HG02588 (cell line): ENCODE data around the gene DCAF15.
A peak's percentile ranks its signal among the peaks of the same experiment; 100 is the strongest.

Experiments
- ATAC-seq: cut with Tn5 transposase; IDR thresholded peaks from one replicate; pipeline ENCODE4 v1.9.1; 2021; ENCODE audit warnings: mild to moderate bottlenecking, moderate library complexity; ENCODE audit not compliant: unreplicated experiment

Gene DCAF15

DNA sequence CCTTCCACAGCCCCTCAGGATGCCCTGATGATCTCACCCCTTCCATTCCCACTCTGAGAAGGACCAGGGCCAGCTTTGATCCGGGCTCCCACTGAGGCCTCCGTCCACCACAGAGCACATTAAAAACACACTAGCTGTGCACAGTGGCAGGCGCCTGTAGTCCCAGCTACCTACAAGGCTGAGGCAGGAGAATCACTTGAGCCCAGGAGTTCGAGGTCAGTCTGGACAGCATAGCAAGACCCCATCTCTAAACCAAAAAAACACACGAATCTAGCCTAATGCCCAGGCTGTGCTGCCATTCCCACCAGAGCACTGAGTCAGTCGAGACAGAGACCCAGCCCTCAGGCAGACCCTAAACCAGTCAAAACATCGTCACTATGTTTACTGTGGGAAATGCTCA lies 39.7 kb downstream of the DCAF15 start:
- ATAC-seq, result no peak

DNA sequence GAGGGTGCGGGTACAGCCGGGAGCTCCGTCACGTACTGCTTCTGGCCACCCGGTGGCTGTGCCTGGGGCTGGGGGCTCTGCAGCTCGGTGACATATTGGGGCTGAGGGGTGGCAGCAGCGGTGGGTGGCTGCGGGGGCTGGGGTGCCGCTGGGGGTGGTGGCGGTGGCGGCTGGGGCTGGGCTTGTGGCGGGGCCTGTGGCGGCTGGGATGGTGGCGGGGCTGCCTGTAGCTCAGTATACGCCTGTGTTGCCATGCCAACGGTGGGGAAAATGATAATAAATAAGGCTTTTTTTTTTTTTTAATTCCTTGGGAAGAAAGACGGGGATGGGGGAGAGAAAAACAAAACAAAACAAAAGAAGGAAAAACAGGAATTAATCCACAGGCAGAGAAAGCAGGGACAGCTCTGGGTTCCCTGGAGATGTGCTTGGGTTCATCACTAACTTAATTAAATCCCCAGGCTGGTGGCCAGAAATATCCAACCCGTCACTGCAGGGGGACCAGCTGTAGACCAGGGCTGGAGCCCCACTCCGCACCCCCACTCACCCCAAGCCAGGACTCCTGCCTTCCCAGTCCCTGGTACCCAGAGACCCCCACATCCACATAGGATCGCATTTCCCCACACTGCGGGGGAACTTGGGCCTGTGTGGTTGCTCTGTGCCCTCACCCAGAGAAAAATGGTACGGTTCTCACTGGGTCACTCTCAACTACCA lies 41.4 kb downstream of the DCAF15 start:
- ATAC-seq, result no peak

DNA sequence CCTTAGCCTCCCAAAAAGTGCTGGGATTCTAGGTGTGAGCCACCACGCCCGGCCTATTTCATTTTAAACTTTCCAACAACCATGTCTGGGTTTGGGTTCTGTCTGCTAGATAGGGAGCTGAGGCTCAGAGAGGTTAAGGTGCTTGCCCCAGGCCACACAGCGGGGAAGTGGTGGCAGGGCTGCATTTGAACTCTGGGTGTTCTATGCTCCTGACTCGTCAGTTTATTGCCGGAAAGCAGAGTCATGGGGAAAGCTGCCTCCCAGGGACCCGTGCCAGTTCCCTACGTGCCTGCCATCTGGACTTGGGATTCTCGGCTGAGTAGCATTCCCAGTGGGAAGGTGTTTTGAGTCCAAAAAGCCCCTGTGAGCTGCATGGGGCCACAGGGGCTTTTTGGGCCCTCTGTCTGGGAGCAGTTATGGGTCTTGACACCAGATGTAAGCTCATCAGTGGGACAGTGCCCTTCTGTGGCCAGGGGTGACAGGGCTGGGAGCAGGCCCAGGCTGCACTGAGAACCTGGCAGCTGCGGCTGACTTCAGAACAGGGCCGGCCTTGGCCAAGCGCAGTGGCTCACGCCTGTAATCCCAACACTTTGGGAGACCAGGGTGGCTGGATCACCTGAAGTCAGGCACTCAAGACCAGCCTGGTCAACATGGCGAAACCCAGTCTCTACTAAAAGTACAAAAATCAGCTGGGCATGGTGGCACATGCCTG lies 42.9 kb downstream of the DCAF15 start:
- no peak for ATAC-seq

DNA sequence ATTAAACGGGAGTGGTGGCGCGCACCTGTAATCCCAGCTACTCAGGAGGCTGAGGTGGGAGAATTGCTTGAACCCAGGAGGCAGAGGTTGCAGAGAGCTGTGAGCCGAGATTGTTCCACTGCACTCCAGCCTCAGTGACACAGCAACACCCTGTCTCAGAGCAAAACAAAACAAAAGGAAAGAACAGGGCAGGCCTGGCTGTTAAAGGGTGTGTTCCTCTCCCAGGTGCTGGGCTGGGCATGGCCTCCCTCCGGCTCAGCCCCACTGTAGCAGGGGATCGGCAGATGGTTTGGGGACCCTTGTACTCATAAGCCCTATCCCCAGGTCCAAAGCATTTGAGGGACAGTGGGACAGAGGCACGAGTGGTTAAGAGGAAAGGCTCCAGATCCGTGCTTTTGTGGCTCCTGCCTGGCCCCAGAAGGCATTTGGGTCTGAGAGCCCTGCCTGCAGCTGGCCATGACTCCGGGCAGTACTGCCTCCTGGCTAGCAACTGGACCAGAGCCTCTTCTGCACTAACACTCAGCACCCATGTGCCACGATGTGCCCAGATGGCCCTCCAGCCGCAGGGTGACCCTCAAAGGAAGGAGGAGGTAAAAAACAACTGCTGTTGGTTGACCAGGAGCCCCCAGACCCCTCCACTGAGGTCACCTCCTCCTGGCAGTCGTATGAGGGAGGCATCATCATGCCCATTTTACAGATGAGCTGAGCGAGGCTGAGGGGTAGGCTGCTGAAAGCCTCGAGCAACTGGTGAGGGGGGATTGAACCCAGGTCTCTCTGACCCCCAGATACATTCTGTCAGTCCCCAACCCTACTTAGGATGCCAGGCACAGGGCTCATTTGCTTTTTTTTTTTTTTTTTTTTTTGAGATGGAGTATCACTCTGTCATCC lies 43.8 kb downstream of the DCAF15 start:
- ATAC-seq, result no peak

DNA sequence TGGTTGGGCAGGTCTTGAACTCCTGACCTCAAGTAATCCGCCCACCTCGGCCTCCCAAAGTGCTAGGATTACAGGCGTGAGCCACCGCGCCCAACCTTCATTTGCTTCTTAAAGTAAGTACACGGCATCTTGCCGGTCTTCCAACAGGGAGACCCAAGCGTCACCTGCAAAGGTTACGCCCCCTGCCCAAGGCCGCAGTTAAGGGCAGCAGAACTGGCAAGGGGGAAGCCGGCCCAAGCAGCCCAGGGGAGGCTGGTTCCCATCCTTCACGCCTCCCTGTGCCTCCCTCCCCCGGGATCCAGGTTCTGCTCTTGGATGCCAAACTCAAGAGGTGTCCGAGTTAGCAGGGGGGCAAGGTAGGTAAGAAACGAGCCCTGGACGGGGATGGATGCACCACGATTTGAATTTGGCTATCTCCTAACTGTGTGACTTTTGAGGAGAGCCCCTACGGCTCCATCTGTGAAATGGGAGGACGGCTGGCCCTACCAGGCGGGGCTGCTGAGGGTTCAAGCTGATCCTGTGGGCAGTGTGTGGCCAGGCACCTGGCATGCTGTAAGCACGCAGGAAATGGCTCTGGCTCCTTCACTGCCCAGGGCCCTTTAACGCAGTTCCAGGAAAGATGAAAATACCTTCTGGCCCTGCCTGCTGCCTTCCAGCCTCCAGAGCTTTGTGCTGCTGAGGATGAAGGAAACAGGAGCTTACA lies 44.8 kb downstream of the DCAF15 start:
- ATAC-seq, result no peak

DNA sequence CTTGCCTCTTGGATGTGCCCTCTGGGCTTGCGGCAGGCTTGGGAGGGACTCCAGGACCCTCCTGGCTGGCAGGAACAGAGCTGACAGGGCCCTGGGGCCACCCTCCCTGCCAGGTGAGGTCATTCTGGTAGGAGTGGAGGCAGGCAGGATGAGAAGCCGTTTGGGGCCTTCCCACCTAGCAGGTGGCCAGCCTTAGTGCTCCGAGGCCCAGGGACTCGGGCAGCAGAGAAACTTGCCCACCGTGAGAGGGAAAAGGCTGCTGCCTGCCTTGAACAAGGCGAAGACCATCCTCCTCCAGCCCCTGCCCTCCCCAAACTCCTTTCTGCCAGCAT lies 45.3 kb downstream of the DCAF15 start:
- no peak for ATAC-seq

DNA sequence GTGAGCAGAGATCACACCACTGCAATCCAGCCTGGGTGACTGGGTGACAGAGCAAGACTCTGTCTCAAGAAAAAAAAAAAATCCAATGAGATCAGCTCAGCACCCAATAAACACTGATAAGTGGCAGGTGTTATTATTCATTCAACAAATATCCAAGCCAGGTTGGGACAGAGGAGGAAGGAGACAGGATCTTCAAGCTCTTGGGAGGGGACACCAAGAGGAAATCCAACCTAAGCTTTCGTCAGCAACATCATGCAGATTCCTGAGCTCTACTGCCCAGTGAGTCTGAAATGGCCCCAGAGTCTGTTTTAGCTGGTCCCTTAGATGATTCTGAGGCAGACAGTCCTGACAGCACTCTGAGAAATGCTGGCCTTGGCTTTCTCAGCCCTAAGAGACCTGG lies 46.1 kb downstream of the DCAF15 start:
- no peak for ATAC-seq

DNA sequence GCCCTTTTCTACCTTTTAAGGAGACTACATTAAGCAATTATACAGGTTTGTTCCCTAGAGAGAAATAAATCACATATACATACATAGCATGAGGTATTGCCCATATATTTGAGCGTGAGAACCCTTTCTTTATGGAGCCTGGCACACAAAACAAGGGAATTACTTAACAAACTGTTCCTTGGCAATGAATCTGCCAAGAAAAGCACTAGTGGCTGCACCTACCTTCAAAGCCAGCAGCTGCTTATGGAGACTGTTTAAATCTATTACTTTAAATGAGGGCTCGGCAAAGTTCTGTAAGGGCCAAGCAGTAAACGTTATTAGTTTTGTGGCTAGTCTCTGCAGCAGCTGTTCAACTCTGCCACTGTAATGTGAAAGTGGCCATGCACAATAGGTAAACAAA lies 46.8 kb downstream of the DCAF15 start:
- no peak for ATAC-seq

DNA sequence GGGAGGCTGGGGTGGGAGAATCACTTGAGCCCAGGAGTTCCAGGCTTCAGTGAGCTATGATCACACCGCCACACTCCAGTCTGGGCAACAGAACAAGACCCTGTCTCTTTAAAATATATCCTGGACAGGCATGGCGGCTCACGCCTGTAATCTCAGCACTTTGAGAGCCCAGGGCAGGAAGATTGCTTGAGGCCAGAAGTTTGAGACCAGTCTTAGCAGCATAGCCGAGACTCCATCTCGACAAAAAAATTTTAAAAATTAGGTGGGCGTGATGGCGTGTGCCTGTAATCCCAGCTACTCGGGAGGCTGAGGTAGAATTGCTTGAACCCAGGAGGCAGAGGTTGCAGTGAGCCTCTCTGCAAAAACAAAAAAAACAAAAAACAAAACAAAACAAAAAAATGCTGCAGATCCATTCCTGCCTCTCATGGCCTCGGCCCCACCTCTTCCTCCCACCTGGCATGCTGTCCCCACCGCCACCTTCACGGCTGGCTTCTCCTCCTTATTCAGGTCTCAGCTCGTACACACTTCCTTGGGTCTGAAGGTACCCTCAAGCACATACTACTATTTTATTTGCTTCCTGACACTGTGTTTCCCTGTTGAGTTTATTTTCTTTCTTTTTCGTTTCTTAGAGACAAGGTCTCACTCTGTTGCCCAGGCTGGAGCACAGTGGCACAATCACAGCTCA lies 48.5 kb downstream of the DCAF15 start:
- no peak for ATAC-seq

DNA sequence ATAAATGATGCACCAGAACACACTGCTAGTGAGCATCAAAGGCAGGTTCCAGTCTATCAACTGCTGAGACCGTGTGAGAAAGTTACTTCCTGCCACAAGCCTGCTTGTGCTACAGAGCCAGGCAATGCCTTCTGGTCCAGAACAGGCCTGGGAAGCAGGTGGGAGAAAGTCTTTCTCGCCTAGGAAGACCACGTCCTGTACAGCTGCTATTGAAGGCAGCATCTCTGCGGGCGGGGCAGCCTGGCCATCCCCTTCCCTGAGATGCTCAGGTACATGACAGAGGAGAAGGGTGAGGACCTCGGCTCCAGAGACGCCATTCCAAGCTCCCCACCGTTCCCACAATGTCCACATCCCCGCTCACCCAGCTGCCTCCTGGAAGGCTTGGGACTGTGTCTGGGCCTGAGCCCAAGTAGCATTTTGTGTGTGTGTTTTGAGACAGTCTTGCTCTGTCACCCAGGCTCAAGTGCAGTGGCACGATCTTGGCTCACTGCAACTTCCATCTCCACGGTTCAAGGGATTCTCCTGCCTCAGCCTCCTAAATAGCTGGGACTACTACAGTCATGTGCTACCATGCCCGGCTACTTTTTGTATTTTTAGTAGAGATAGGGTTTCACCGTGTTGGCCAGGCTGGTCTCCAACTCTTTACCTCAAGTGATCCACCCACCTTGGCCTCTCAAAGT lies 50.4 kb downstream of the DCAF15 start:
- no peak for ATAC-seq

DNA sequence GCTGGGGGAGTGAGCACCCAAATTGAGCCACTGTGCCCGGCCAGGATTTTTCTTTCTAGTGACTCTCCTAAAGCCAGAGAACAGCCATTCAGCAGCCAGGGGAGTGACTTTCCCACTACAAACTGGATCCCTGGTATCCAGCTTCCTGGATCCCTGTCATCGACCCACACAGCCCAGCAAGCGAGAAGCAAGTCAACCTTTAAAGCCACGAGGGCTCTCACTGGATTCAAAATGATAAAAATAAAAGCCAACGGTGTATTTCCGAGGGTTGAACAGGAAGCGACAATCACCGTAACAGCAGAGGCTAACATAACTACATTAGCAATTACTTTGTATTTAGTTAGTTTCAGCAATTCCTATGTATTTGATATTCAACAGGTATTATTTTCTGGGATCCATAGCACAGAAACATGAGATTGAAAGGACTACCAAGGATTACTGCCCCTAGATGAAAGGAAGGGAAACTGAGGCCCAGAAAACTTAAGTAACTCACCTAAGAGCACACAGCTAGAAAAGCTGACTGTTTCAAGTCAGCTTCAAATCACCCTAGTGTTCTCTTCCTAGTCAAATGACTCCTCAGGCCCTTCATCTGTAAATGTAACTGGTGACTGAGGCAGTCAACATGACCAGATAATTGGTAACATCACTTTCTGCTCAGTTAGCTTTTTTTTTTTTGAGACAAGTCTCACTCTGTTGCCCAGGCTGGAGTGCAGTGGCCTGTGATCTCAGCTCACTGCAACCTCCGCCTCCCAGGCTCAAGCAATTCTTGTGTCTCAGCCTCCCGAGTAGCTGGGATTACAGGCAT lies 51.1 kb downstream of the DCAF15 start:
- no peak for ATAC-seq

DNA sequence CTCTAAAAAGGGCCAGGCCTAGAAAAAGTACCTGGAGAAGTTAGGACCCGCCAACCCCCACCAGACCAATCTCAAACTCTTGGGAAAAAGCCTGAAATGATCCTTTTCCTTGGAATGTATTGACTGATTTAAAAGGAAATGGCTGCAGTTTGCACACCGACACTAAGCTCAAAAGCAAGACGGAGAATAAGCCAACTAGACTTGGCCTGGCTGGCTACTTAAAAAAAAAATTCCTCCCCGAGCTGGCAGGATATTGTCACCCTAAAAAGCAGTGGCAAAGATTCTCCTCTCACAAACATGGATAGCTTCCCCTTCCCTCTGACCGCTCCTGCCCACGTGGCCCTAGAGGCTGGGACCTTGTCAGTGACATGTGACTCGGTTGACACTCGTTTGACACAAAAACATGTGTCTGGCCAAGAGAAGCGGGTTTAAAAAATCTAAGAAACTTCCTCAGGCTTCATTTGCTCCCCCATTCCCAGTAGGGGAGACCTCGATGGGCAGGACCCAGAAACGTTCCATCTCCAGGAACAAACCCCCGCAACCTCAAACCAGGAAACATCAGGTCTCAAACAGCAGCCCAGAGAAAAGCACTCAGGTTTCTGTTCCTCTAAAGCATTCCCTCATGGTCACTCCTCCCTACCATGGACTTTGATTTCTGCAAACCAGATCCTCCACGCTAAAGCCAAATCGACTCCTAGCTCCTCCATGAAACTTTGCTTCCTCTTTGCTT lies 52.5 kb downstream of the DCAF15 start:
- ATAC-seq, result no peak

DNA sequence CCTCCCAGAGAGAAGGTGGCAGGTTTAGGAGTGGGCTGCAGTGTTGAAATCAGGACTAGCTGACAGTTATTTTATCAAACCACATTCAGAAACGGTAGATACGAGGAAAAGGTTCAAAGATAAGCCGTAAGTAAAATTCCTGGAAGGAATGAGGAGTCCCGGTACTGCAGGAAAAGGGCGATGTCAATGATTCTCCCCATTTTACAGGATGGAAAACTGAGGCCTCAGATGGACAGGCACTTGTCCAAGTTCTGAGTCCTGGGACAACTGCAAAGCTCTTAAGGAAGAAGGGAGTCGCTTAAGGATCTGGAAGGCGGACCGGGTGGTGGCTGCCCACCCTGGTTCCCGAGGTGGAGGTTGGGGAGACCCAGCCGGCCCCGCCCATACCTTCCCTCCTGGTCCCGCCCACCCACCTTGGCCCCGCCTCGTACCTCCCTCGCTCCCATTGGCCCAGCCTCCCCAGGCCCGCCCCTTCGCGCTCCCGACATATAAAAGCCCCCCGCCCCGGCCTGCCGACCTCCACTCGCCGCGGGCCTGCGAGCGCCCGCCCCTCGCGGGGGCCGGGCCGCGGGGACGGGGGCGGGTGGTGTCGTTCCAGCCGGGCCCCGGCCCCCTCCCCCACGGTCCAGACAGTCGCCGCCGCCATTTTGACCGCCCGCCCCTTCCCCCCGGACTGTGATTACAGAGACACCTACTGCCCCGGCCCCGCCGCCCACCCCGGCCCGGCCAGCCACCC lies 53.2 kb downstream of the DCAF15 start:
- ATAC-seq, result peak; percentile 42

DNA sequence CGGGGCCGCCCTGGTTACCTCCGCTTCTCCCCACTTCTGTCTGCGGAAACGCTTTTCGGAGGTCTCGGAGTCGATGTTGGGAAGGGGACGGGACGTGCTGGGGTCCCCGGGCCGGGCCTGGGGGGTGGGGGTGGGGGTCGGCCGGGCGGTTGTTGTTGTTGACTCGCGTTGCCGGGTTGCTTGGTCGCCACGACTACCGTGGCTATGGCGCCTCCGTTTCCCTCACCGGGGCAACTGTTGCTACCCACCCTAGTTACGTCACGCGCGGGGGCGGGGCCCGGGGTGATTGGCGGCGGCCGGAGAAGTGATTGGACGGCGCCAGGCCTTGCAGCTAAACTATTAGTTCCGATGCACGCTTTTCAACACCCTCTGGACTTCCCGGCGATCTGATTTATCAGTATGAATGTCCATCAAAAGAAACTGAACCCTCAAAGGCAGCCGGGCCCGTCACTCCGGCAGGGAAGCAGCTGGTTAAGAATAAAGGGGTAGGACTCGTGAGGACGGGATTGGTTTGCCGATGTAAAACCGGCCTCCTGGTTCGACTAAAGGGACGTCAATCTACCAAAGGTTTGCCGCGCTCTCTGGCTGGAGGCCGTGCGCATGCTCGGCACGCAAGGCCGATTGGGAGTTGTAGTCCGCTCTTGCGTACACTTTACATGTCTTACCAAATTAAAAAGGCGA lies 53.9 kb downstream of the DCAF15 start, which contains the start of gene RFX1:
Gene RFX1 (minus strand): TSS at position 236 of the 681 bp plus-strand sequence. CDS start 12,477 bp downstream, outside the sequence.
- peak; percentile 68 for ATAC-seq

DNA sequence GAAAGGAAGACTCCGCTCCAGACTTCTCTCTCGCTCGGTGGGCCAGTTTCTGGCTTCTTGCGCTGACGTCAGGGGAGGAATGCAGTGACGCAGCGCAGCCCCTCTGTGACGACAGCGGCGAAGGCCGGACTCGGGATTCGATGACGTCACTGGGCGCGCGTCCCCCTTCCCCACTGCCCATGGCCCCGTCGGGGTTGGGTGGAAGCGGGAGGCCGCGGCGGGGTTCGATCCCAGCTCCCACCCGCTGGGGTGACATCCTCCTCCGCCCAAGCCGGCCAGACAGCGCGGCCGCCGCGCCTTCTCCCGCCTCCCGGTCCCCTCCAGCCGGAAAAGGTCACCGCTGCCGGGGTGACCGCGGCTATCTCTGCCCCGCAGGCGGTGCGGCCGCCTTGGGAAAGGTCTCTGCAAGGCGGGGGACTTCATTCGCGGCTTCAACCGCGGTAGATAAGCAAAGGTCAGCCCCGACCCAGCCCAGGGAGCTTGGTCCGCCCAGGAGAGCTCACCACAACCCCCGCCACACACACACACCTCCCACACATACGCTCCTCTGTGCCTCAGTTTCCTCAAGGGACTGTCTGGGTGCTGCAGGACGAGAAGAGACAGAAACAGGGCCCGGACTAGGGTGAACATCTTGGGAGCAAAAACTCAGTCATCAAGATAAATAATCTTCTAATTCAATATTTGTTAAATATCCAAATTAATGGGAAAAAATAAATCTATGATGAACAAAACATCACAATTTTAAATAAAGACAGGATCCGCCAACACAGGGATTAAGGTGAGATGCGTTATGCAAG lies 54.7 kb downstream of the DCAF15 start:
- ATAC-seq, result peak; percentile 35
